Glutamatergic neuron (in vitro differentiated cells): ENCODE measurements around the gene KL. TPM values are rescaled to one million over a fixed set of nuclear protein-coding genes. Genes with fewer than 3 reads are reported as not detected.

Experiments used
- DNase-seq: peaks from one replicate; pipeline ENCODE4 v3.0.0; 2022
- H3K27ac Mint-ChIP-seq: one replicate; pipeline ENCODE4 v1.8.0; 2020; ENCODE audit warnings: mild to moderate bottlenecking, mixed read lengths, inconsistent platforms; ENCODE audit not compliant: unreplicated experiment
- H3K27me3 Mint-ChIP-seq: one replicate; pipeline ENCODE4 v1.8.0; 2020; ENCODE audit warnings: mild to moderate bottlenecking, moderate library complexity, mixed read lengths, inconsistent platforms; ENCODE audit not compliant: unreplicated experiment
- H3K36me3 Mint-ChIP-seq: one replicate; pipeline ENCODE4 v1.8.0; 2020; ENCODE audit warnings: mild to moderate bottlenecking, mixed read lengths, inconsistent platforms; ENCODE audit not compliant: unreplicated experiment
- H3K4me1 Mint-ChIP-seq: one replicate; pipeline ENCODE4 v1.8.0; 2020; ENCODE audit warnings: mild to moderate bottlenecking, low read depth, mixed read lengths, inconsistent platforms; ENCODE audit not compliant: unreplicated experiment
- H3K4me3 Mint-ChIP-seq: one replicate; pipeline ENCODE4 v1.8.0; 2020; ENCODE audit warnings: mild to moderate bottlenecking, mixed read lengths, inconsistent platforms; ENCODE audit not compliant: unreplicated experiment
- H3K9me3 Mint-ChIP-seq: one replicate; pipeline ENCODE4 v1.8.0; 2020; ENCODE audit warnings: mild to moderate bottlenecking, moderate library complexity, mixed read lengths, inconsistent platforms; ENCODE audit not compliant: unreplicated experiment
- total RNA-seq: library from RNA; stranded (reverse); fragmentation: NEBNext Ultra II Directional; extraction: Animal tissue kit (Norgen Biotek cat#: 25700); gene quantifications from one replicate; pipeline ENCODE4 v1.2.1, GENCODE V29; 2021; ENCODE audit not compliant: unreplicated experiment
- TF ChIP-seq, protein P1 (sequence below): fragments of 200-600 bp; sonication (generic); IDR thresholded peaks from one replicate; pipeline ENCODE4 v1.5.0; 2021; ENCODE audit not compliant: partially characterized antibody, unreplicated experiment

The KL gene
- total RNA-seq, 1 donor from 2014 or later: not detected

DNA sequence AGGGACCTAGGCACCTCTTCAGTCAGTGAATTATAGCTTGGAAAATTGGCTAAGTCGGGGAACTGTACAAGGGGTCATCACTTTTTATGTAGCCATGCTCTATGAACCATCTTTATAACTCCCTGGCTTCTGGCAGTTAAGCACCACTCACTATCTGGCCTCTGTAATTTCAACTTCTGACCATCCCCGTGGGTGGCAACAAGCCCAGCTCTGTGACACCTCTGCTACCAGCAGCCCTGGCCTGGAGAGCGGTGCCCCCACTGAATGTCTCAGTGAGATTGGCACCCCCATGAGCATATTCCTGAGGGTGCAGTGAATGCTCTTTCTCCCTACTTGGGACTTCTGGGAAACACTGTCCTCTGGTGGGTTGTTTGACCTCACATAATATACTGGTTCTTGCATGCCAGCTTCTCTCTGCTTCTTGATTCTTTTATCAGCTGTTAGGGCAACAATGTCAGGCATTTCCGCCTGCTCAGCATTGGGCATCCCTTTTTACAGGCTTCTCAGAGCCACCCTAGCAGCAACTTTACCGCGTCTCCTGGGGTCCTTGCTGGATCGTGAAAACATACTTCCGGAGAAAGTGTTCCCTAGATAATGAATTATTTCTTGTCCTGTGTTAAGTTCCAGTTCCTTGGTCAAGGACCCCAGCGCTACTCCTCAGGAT is 10.4 kb downstream of the KL start:
- Mint-ChIP-seq H3K36me3 (no peaks in the 10 kb centered on the region), H3K9me3 (peaks cover 3% of the 10 kb centered on the region), H3K27ac (no peak overlapping the region), H3K4me1 (no peaks in the 10 kb centered on the region), H3K27me3 (no peaks in the 10 kb centered on the region), H3K4me3 (no peak overlapping the region)
- no peak for DNase-seq
- TF ChIP-seq, protein P1, sequence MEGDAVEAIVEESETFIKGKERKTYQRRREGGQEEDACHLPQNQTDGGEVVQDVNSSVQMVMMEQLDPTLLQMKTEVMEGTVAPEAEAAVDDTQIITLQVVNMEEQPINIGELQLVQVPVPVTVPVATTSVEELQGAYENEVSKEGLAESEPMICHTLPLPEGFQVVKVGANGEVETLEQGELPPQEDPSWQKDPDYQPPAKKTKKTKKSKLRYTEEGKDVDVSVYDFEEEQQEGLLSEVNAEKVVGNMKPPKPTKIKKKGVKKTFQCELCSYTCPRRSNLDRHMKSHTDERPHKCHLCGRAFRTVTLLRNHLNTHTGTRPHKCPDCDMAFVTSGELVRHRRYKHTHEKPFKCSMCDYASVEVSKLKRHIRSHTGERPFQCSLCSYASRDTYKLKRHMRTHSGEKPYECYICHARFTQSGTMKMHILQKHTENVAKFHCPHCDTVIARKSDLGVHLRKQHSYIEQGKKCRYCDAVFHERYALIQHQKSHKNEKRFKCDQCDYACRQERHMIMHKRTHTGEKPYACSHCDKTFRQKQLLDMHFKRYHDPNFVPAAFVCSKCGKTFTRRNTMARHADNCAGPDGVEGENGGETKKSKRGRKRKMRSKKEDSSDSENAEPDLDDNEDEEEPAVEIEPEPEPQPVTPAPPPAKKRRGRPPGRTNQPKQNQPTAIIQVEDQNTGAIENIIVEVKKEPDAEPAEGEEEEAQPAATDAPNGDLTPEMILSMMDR: no peak

DNA sequence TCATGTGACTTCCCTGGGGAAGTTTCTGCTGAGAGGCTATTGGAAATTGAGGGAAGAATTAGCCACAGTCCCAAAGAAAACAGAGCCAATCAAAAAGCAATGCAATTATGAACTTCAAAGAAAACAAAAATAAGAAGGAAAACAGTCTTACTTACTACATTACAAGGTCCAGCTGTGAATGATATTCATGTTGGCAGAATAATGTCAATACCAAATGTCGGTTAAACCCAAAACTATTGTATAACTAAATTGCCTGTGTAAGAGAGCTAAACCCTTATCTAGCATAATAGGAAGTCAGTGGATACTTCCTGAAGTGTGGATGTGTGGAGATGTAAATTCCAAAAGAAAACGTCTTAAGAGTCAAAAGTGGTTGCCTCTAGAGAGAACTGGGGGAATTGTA is 12.4 kb downstream of the KL start:
- Mint-ChIP-seq H3K4me3 (no peak overlapping the region), H3K27me3 (no peaks in the 10 kb centered on the region), H3K27ac (no peak overlapping the region), H3K36me3 (no peaks in the 10 kb centered on the region), H3K9me3 (peaks cover 4% of the 10 kb centered on the region), H3K4me1 (no peaks in the 10 kb centered on the region)
- TF ChIP-seq, protein P1: no peak
- no peak for DNase-seq

DNA sequence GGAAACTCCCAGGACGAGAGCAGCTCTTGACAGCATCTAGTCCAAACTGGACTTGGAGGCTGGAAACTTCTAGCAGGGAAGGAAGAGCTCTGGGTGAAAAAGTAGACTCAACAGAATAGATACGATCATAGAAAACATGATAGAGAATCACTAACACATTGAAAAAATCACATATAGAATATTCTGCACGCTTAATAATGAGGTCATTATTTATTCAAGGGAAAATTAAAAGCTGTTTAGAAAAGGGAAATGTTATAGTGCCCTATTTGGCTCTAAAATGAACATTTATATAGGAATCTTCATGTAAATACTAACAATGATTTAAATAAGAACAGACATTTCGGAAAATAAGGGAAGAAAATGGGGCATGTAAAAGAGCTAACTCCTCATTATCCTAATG is 15.1 kb downstream of the KL start:
- no peaks in the 10 kb centered on the region for H3K4me1 Mint-ChIP-seq
- DNase-seq: no peak
- H3K9me3 Mint-ChIP-seq: peaks cover 4% of the 10 kb centered on the region
- H3K27me3 Mint-ChIP-seq: no peaks in the 10 kb centered on the region
- no peak overlapping the region for H3K27ac Mint-ChIP-seq
- no peak overlapping the region for H3K4me3 Mint-ChIP-seq
- TF ChIP-seq, protein P1: no peak
- no peaks in the 10 kb centered on the region for H3K36me3 Mint-ChIP-seq

DNA sequence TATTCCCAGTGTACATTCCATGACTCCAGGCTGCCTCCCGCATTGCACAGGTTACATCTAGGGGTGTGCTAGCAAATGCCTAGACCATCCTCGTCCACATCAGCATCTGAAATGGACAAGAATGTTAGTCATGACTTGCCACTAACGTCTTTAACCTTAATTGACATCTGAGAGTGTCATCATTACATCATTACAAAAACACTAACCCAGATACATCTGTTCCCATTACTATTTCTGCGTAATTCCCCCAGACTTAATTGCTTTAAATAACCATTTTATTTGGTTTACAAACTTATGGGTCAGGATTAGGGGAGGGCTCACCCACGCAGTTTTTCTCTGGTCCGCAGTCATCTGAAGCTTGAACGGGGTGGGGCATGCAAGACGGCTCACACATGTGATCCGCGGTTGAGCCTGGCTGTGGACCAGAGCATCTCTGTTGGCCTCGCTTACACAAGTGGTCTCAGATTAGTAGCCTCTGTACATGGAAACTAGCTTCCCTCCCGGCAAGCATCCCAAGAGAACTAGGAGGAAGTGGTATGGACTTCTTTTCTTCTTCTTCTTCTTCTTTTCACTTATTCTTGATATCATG is 15.9 kb downstream of the KL start:
- H3K4me3 Mint-ChIP-seq: no peak overlapping the region
- no peak overlapping the region for H3K27ac Mint-ChIP-seq
- H3K36me3 Mint-ChIP-seq: no peaks in the 10 kb centered on the region
- TF ChIP-seq, protein P1: no peak
- no peak for DNase-seq
- H3K4me1 Mint-ChIP-seq: no peaks in the 10 kb centered on the region
- H3K9me3 Mint-ChIP-seq: peaks cover 2% of the 10 kb centered on the region
- no peaks in the 10 kb centered on the region for H3K27me3 Mint-ChIP-seq

DNA sequence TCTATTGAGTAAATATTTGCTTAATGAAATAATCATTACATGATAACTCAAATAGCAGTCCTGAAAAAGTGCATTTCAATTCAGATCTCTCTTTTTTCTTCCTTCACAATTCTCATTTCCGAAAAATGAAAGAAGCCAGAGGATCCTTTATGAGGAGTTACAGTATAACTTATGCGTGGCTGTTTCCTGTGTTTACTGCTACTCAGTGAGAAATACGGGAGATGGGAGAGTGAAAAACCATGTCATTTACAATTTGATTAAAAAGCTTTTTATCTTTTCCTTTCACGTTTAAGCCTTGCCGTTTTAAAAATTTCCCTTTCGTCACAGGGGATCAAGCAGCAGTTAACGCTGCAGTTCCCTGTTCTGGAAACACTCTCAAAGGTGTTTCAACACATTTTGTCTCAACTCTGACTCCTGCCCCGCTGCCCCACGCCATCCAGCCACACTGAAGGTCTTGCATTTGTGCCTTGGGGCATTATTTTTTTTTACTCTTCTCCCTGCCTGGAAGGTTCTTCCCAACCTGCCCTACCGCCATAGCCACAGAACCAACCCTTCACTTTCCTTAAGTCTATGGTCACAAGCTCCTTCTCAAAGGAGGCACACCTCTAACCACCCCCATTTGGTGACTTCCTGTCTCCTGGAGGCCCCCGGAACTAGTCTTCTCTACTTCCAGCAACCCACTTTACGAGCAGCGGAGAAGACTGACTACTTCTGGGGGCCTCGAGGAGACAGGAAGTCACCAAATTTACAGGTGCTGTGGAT is 17.0 kb downstream of the KL start:
- Mint-ChIP-seq H3K27me3 (no peaks in the 10 kb centered on the region), H3K4me3 (no peak overlapping the region), H3K36me3 (no peaks in the 10 kb centered on the region), H3K4me1 (no peaks in the 10 kb centered on the region), H3K27ac (no peak overlapping the region), H3K9me3 (peaks cover 2% of the 10 kb centered on the region)
- no peak for DNase-seq
- TF ChIP-seq, protein P1: no peak
